ENCODE results near the gene SNAP29.
"Not testable (repeated sequence)": the region's sequence is repeated elsewhere in the genome, so short reads cannot be mapped to it uniquely, and the experiment has no call there.

The SNAP29 gene

DNA sequence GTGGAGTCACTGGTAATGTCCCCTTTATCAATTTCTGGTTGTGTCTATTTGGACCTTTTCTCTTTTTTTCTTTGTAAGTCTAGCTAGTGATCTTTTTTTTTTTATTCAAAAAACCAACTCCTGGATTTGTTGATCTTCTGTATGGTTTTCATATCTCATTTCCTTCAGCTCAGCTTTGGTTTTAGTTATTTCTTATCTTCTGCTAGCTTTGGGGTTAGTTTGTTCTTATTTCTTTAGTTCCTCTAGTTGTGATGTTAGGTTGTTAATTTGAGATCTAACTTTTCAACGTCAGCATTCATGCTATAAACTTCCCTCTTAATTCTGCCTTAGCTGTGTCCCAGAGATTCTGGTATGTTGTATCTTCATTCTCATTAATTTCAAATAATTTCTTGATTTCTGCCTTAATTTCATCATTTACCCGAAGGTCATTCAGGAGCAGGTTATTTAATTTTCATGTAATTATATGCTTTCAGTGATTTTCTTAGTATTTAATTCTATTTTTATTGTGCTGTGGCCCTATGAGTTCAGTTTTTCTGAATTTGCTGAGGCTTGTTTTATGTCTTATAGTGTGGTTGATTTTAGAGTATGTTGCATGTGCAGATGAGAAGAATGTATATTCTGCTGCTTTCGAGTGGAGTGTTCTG lies 29.2 kb upstream of the SNAP29 start:
- H3K27me3 ChIP-seq = no peaks in the 10 kb centered on the region
- no peaks in the 10 kb centered on the region for H3K4me1 ChIP-seq (ENCODE audit: control insufficient read depth in 1 of 2, insufficient read depth in 1 of 2, low read depth in 1 of 2, low read length in 1 of 2)
- H3K27ac ChIP-seq = no peak overlapping the region
- TF ChIP-seq, protein P1, sequence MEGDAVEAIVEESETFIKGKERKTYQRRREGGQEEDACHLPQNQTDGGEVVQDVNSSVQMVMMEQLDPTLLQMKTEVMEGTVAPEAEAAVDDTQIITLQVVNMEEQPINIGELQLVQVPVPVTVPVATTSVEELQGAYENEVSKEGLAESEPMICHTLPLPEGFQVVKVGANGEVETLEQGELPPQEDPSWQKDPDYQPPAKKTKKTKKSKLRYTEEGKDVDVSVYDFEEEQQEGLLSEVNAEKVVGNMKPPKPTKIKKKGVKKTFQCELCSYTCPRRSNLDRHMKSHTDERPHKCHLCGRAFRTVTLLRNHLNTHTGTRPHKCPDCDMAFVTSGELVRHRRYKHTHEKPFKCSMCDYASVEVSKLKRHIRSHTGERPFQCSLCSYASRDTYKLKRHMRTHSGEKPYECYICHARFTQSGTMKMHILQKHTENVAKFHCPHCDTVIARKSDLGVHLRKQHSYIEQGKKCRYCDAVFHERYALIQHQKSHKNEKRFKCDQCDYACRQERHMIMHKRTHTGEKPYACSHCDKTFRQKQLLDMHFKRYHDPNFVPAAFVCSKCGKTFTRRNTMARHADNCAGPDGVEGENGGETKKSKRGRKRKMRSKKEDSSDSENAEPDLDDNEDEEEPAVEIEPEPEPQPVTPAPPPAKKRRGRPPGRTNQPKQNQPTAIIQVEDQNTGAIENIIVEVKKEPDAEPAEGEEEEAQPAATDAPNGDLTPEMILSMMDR (IDR thresholded peaks at IDR 0.05) = no peak
- H3K4me3 ChIP-seq (ENCODE audit: low read depth in 1 of 2, low read length in 1 of 2) = no peak overlapping the region
- peaks cover 68% of the 10 kb centered on the region for H3K36me3 ChIP-seq
- no peaks in the 10 kb centered on the region for H3K9me3 ChIP-seq

DNA sequence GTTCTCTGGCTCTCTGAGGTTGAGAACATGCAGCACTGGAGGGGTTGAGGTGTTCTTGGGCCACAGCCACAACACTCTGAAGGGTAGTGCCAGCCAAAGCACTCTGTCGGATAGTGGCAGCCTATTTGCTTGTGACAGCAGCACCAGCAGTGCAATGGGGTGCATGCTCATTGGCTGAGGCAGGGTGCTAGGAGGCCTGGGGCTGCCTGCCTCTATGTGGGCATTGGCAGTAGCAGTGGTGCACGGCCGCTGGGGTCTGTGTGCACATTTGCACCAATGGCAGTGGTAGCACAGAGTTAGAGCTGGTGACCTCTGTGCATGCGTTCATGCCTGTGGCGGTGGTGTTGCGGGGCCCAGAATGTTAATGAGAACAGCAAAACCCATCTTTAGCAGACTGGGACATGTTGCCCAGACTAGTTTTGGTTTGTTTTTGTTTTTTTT lies 25.6 kb upstream of the SNAP29 start:
- H3K9me3 ChIP-seq = no peaks in the 10 kb centered on the region
- no peak overlapping the region for H3K4me3 ChIP-seq (ENCODE audit: low read depth in 1 of 2, low read length in 1 of 2)
- TF ChIP-seq, protein P1 (IDR thresholded peaks at IDR 0.05) = no peak
- no peaks in the 10 kb centered on the region for H3K27me3 ChIP-seq
- H3K4me1 ChIP-seq (ENCODE audit: control insufficient read depth in 1 of 2, insufficient read depth in 1 of 2, low read depth in 1 of 2, low read length in 1 of 2) = peaks cover 6 to 9% of the 10 kb centered on the region in 2 experiments
- peaks cover 52% of the 10 kb centered on the region for H3K36me3 ChIP-seq
- no peak overlapping the region for H3K27ac ChIP-seq

DNA sequence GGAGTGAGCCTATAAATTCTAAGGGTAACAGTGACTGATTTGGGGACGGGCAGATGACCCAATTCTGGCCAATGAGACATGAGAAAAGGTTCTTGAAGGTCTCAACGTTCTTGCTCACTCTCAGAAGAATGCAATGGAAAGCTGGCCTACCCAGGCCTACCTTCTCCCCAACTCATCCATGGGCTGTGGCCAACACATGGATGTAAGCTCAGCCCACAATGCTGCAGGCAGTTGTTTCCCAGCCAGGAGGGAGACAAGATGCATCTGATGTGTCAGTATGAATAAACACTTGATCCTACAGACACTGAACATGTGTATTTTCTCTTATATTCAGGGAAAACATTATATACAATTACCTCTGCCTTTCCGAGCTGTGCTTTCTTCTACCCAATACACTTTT lies 24.6 kb upstream of the SNAP29 start:
- H3K36me3 ChIP-seq = peaks cover 45% of the 10 kb centered on the region
- no peak overlapping the region for H3K4me3 ChIP-seq (ENCODE audit: low read depth in 1 of 2, low read length in 1 of 2)
- TF ChIP-seq, protein P1 (IDR thresholded peaks at IDR 0.05) = no peak
- no peak overlapping the region for H3K27ac ChIP-seq
- no peaks in the 10 kb centered on the region for H3K9me3 ChIP-seq
- no peaks in the 10 kb centered on the region for H3K27me3 ChIP-seq
- H3K4me1 ChIP-seq (ENCODE audit: control insufficient read depth in 1 of 2, insufficient read depth in 1 of 2, low read depth in 1 of 2, low read length in 1 of 2) = peaks cover 6 to 9% of the 10 kb centered on the region in 2 experiments

DNA sequence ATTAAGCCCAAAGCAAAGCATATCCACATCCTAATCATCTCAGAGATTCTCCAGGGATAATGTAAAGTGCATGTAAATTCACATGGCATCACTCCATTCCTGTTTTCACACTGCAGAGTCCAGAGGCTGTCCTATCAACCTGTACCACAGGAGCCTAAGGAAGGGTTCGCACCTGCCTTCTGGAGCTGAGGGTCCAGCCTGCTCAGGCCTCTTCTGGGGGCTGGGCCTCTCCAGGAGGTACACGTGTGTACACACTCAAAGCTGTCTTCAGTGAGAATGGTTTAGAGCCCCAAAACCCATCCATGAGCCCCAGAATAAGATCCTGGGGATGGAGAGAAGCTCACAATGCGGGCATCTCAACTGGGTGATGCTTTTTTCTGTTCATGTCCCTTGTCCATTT lies 24.1 kb upstream of the SNAP29 start:
- TF ChIP-seq, protein P1 (IDR thresholded peaks at IDR 0.05) = no peak
- Histone ChIP-seq H3K4me3 (ENCODE audit: low read depth in 1 of 2, low read length in 1 of 2) (no peak overlapping the region), H3K27me3 (no peaks in the 10 kb centered on the region), H3K27ac (no peak overlapping the region), H3K36me3 (peaks cover 44% of the 10 kb centered on the region), H3K9me3 (no peaks in the 10 kb centered on the region), H3K4me1 (ENCODE audit: control insufficient read depth in 1 of 2, insufficient read depth in 1 of 2, low read depth in 1 of 2, low read length in 1 of 2) (peaks cover 6 to 9% of the 10 kb centered on the region in 2 experiments)

DNA sequence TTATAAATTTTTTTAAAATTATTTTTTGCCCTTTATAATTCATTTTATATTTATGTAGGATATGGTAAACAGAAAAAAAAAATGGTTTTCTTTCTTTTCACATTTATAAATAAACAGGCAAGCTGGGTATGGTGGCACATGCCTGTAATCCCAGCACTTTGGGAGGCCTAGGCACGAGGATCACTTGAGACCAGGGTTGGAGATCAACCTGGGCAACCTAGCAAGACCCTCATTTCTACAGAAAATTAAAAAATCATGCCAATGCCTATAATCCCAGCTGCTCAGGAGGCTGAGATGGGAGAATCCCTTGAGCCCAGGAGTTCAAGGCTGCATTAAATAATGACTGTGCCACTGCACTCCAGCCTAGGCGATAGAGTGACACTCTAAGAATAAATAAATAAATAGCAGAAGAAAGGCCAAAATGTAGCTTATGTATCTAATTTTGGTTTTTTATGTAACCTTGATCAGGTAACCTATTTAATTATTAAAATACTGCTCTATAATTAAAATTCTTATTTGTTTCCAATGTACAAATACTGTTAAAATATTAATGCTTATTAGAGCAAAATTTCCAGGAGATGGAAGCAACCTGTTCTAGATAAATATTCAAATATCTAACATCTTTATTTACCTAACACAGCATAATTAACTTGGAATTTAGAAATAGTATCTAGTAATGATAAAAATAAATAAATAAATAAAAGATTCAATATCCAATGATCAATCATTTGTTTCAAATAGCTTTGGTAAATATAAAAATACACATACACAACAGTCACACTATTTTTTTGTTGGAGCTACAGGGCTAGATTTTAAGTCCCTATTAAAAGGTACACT lies 21.6 kb upstream of the SNAP29 start:
- TF ChIP-seq, protein P1 (IDR thresholded peaks at IDR 0.05) = no peak
- Histone ChIP-seq H3K27ac (no peak overlapping the region), H3K4me3 (ENCODE audit: low read depth in 1 of 2, low read length in 1 of 2) (no peak overlapping the region), H3K36me3 (peaks cover 25% of the 10 kb centered on the region), H3K4me1 (ENCODE audit: control insufficient read depth in 1 of 2, insufficient read depth in 1 of 2, low read depth in 1 of 2, low read length in 1 of 2) (peaks cover 6 to 9% of the 10 kb centered on the region in 2 experiments), H3K9me3 (no peaks in the 10 kb centered on the region), H3K27me3 (no peaks in the 10 kb centered on the region)

DNA sequence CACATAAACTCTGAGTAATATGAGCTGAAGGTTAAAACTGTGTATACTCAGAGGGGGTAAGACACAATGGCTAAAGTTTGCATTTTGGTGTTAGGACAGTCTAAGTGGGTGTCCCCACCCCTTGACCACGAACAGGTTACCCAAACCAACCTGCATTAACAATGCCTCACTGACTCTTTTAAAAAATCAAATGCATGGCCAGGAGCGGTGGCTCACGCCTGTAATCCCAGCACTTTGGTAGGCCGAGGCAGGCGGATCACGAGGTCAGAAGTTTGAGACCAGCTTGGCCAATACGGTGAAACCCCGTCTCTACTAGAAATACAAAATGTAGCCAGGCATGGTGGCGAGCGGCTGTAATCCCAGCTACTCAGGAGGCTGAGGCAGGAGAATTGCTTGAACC lies 19.5 kb upstream of the SNAP29 start:
- H3K27me3 ChIP-seq; H3K27ac ChIP-seq; H3K4me3 ChIP-seq (ENCODE audit: low read depth in 1 of 2, low read length in 1 of 2); H3K36me3 ChIP-seq; H3K9me3 ChIP-seq: not testable (repeated sequence)
- peaks cover 14 to 15% of the 10 kb centered on the region in 2 experiments for H3K4me1 ChIP-seq (ENCODE audit: control insufficient read depth in 1 of 2, insufficient read depth in 1 of 2, low read depth in 1 of 2, low read length in 1 of 2)
